T-helper 2 cell treated with Interferon-gamma antibody and Interleukin-4, amounts not matched to agents 5 μg/mL and 100 μg/mL, for 36 hours (primary cell): Measurements from ENCODE around the gene PEX1.
A peak's percentile ranks its signal among the peaks of the same experiment; 100 is the strongest.
"Not testable (repeated sequence)": the region's sequence is repeated elsewhere in the genome, so short reads cannot be mapped to it uniquely, and the experiment has no call there.

Experiments used
- DNase-seq: peaks from one replicate; pipeline ENCODE4 v3.0.0; 2021; ENCODE audit warnings: low spot score
- H3K27ac Mint-ChIP-seq: one replicate; pipeline ENCODE4 v1.8.0; 2021; ENCODE audit warnings: mild to moderate bottlenecking, mixed read lengths
- H3K27me3 Mint-ChIP-seq: one replicate; pipeline ENCODE4 v1.8.0; 2021; ENCODE audit warnings: low read depth, mixed read lengths
- H3K36me3 Mint-ChIP-seq: one replicate; pipeline ENCODE4 v1.8.0; 2021; ENCODE audit warnings: low read depth, mixed read lengths
- H3K4me1 Mint-ChIP-seq: one replicate; pipeline ENCODE4 v1.8.0; 2021; ENCODE audit warnings: low read depth, mixed read lengths
- H3K4me3 Mint-ChIP-seq: one replicate; pipeline ENCODE4 v1.8.0; 2022; ENCODE audit warnings: mild to moderate bottlenecking, moderate library complexity, mixed read lengths
- H3K9me3 Mint-ChIP-seq: one replicate; pipeline ENCODE4 v1.8.0; 2021; ENCODE audit warnings: mixed read lengths

The PEX1 gene

DNA sequence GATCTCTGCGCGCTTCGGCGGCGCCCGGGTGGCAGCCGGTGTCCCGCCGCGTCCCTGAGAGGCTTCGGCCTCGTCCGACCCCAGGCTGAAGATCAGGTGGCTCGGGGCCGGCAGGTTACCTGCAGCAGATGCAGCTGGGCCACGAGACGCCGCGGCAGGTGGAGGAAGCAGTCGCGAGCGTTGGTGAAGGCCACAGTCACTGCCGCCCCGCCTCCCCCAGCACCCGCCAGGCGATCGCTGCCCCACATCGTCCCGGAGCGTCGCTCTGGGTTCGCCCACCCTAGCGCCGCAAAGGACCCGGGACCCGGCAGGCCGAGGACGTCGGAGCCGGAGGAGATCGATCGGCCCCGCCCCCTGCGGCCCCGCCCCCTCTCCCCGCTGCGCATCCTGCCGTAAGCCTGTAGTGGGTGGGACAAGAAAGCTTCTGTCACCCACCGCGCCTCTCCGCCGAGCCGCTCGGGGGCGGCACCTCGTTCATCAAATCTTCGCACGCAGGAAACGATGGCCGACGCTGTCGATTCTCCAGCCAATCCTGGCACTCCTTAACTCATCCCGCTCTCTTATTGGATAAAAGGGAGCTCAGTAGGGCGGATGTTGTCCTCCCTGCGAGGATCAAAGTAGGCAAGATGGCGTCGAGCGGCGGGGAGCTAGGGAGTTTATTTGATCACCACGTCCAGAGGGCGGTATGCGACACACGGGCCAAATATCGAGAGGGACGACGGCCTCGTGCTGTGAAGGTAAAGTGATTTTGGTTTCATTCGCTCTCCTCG, at the start of gene PEX1, which contains the start of gene RBM48:
TSS of gene PEX1 (minus strand) at position 333 of the 770 bp plus-strand sequence. CDS start at position 248, 85 bp downstream.
TSS of gene RBM48 (plus strand) at position 608 of the 770 bp plus-strand sequence. CDS start at position 627, 19 bp downstream.
- H3K27ac Mint-ChIP-seq = peak within 1 kb of the TSS; percentile 97
- peaks cover 24% of the 10 kb centered on the region for H3K4me1 Mint-ChIP-seq
- H3K36me3 Mint-ChIP-seq = peaks cover 28% of the 10 kb centered on the region
- peak; percentile 96 for DNase-seq
- H3K9me3 Mint-ChIP-seq = no peaks in the 10 kb centered on the region
- peak within 1 kb of the TSS; percentile 93 for H3K4me3 Mint-ChIP-seq
- H3K27me3 Mint-ChIP-seq = no peaks in the 10 kb centered on the region

DNA sequence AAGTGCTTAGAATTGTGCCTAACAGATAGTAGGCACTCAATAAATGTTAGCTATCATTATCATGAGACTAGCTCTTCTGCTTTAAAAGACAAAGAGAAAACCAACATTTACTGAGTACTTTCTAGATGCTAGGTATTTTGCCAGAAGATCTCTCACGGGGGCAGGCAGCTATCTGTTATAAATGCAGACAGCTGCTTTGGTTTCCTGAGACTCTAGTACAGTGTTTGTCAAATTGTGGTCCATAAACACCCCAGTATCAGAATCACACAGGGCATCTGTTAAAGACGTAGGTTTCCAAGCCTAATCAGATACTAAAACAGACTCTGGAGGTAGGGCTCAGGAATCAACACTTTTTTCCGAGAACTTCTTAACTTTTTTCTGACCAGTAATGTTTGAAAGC, 48.0 kb upstream of the PEX1 start:
- Mint-ChIP-seq H3K27me3 (no peaks in the 10 kb centered on the region), H3K36me3 (peaks cover 51% of the 10 kb centered on the region), H3K4me1 (peaks cover 3% of the 10 kb centered on the region), H3K27ac (no peak overlapping the region), H3K4me3 (no peak overlapping the region), H3K9me3 (no peaks in the 10 kb centered on the region)
- DNase-seq = no peak

- H3K36me3 Mint-ChIP-seq = peaks cover 45% of the 10 kb centered on the region
- no peaks in the 10 kb centered on the region for H3K27me3 Mint-ChIP-seq
- no peaks in the 10 kb centered on the region for H3K9me3 Mint-ChIP-seq
- H3K4me1 Mint-ChIP-seq = peaks cover 2% of the 10 kb centered on the region
- no peak overlapping the region for H3K27ac Mint-ChIP-seq
- no peak for DNase-seq
- no peak overlapping the region for H3K4me3 Mint-ChIP-seq
Measured at GRCh38 chr7:92569137-92569536, 40.8 kb upstream of the PEX1 start.

DNA sequence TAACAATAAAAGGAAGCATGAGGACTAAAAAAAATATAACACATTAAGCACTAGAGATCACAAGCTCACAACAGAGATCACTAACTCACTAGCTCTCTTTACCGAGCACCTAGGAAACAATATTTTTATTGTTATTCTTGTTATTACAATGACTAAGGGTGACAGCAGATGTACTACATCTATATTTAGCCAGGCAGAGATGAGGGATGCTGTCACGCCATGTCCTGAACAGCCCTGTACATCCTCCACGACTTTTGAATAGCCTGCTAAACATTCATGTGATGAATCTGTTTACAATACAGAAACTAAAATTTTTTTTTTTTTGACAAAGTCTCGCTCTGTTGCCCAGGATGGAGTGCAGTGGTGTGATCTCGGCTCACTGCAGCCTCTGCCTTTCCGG, 39.1 kb upstream of the PEX1 start:
- Mint-ChIP-seq H3K27ac (no peak overlapping the region), H3K36me3 (peaks cover 50% of the 10 kb centered on the region), H3K9me3 (no peaks in the 10 kb centered on the region), H3K27me3 (no peaks in the 10 kb centered on the region), H3K4me1 (no peaks in the 10 kb centered on the region), H3K4me3 (no peak overlapping the region)
- no peak for DNase-seq

DNA sequence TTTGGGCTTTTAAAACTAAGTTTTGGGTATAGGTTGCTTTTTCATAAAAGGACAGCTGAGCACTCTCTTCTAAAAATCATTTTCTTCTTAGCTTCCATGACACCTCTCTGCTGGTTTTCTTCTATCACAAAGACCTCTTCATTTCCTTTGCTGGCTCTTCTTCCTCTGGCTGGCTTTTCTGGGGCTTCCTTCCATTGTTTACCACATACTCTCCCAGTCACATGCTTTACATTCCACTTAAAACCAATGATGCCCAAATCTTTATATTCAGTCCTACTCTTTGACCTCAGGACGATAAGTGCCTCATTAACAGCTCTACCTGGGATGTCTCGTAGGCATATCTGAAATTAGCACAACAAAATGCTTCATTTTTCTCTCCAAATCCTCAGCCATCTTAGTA, 35.0 kb upstream of the PEX1 start:
- Mint-ChIP-seq H3K36me3 (peaks cover 43% of the 10 kb centered on the region), H3K27me3 (no peaks in the 10 kb centered on the region), H3K27ac (no peak overlapping the region), H3K4me3 (no peak overlapping the region), H3K9me3 (no peaks in the 10 kb centered on the region), H3K4me1 (no peaks in the 10 kb centered on the region)
- no peak for DNase-seq

DNA sequence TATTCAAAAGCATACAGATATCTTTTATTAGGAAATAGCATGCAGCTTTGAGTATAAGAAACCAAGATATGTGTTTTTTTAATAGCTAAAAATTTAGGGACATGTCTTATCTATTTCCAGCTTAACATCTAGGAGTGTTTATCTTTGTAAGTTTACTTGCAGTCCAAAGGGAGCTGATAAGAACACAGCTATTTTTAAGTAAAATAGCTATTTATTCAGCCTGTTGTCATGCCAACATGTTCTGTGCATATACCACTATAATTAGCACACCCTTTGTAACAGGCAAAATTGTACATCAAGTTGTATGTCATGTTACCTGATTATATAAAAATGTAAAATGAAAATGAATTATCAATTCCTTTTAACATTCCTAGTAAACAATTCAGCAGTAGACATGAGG, 32.3 kb upstream of the PEX1 start:
- Mint-ChIP-seq H3K4me3 (no peak overlapping the region), H3K27me3 (no peaks in the 10 kb centered on the region), H3K27ac (no peak overlapping the region), H3K36me3 (peaks cover 28% of the 10 kb centered on the region), H3K9me3 (no peaks in the 10 kb centered on the region), H3K4me1 (no peaks in the 10 kb centered on the region)
- DNase-seq = no peak

DNA sequence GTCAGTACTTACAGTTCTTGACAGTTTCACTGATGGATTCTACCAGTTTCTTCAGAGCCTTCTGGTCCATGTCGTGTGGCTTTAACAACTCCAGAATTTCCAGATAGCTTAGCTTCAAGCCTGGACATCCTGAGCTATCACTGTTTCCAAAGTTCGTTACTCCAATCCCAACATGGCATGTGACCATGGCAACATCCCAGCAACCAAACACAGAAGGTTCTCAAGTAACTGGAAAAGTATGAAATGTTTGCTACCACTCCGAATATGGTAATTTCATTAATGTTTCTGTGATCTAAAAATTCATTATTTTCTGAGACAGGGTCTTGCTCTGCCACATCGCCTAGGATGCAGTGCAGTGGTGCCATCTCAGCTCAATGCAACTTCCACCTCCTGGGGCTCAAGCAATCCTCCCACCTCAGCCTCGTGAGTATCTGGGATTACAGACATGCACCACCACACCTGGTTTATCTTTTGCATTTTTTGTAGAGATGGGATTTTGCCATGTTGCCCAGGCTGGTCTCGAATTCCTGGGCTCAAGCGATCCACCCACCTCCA, 29.6 kb upstream of the PEX1 start:
- H3K36me3 Mint-ChIP-seq = peaks cover 10% of the 10 kb centered on the region
- H3K4me3 Mint-ChIP-seq = no peak overlapping the region
- no peaks in the 10 kb centered on the region for H3K4me1 Mint-ChIP-seq
- H3K9me3 Mint-ChIP-seq = no peaks in the 10 kb centered on the region
- no peak for DNase-seq
- no peaks in the 10 kb centered on the region for H3K27me3 Mint-ChIP-seq
- H3K27ac Mint-ChIP-seq = no peak overlapping the region

GRCh38 chr7:92557249-92557648, 28.9 kb upstream of the PEX1 start:
- Mint-ChIP-seq H3K27me3 (no peaks in the 10 kb centered on the region), H3K27ac (no peak overlapping the region), H3K36me3 (peaks cover 8% of the 10 kb centered on the region), H3K9me3 (no peaks in the 10 kb centered on the region), H3K4me3 (no peak overlapping the region), H3K4me1 (no peaks in the 10 kb centered on the region)
- DNase-seq = no peak

- DNase-seq = no peak
- H3K4me1 Mint-ChIP-seq = no peaks in the 10 kb centered on the region
- H3K27me3 Mint-ChIP-seq = no peaks in the 10 kb centered on the region
- no peaks in the 10 kb centered on the region for H3K9me3 Mint-ChIP-seq
- H3K27ac Mint-ChIP-seq = no peak overlapping the region
- H3K4me3 Mint-ChIP-seq = no peak overlapping the region
- no peaks in the 10 kb centered on the region for H3K36me3 Mint-ChIP-seq
Measured at GRCh38 chr7:92550194-92550593, 21.9 kb upstream of the PEX1 start.

DNA sequence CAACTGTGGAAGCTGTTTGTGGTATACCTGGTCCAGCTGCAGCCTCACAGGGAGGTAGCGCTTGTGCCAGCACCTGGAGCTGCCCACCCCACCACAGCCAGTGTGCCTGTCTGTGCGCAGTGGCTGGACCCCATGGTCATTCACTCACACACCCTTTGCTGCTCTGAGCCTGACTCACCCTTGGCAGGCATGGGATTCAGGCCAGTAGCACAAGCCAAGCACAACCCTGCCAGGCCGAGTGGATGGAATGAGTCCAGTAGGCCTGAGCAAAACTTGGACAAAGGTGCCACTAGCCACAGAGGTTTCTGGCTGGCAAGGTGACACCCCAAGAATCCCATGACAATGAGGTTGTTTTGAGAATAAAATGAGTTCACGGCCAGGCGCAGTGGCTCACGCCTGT, 19.3 kb upstream of the PEX1 start:
- Mint-ChIP-seq H3K27me3 (no peaks in the 10 kb centered on the region), H3K9me3 (no peaks in the 10 kb centered on the region), H3K4me3 (no peak overlapping the region), H3K27ac (no peak overlapping the region), H3K4me1 (no peaks in the 10 kb centered on the region), H3K36me3 (no peaks in the 10 kb centered on the region)
- no peak for DNase-seq

- Mint-ChIP-seq H3K36me3 (no peaks in the 10 kb centered on the region), H3K4me3 (no peak overlapping the region), H3K4me1 (no peaks in the 10 kb centered on the region), H3K9me3 (no peaks in the 10 kb centered on the region), H3K27me3 (no peaks in the 10 kb centered on the region), H3K27ac (no peak overlapping the region)
- no peak for DNase-seq
Measured at GRCh38 chr7:92546856-92547497, 18.7 kb upstream of the PEX1 start.

- not testable (repeated sequence) for H3K9me3 Mint-ChIP-seq, H3K27ac Mint-ChIP-seq, H3K27me3 Mint-ChIP-seq, H3K4me1 Mint-ChIP-seq, H3K36me3 Mint-ChIP-seq, H3K4me3 Mint-ChIP-seq, DNase-seq
Measured at GRCh38 chr7:92545116-92545515, 16.8 kb upstream of the PEX1 start.

- H3K36me3 Mint-ChIP-seq, H3K4me3 Mint-ChIP-seq, H3K9me3 Mint-ChIP-seq, H3K27ac Mint-ChIP-seq, H3K4me1 Mint-ChIP-seq, H3K27me3 Mint-ChIP-seq, DNase-seq: not testable (repeated sequence)
Measured at GRCh38 chr7:92543542-92543941, 15.2 kb upstream of the PEX1 start.

DNA sequence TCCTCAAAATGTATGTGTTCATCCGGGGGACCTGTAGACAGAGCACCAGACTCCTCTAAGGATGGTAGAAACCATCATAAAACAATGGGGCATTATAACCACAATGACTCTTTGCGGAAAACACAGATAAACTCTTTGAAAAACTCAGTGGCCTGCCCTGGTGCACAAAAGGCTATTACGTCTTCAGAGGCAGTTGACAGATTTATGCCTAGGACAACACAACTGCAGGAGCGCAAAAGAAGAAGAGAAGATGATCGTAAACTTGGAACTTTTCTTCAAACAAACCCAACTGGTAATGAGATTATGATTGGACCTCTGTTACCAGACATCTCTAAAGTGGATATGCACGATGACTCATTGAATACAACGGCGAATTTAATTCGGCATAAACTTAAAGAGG, 6.3 kb upstream of the PEX1 start:
- peaks cover 54% of the 10 kb centered on the region for H3K36me3 Mint-ChIP-seq
- no peaks in the 10 kb centered on the region for H3K27me3 Mint-ChIP-seq
- no peak overlapping the region for H3K27ac Mint-ChIP-seq
- no peaks in the 10 kb centered on the region for H3K9me3 Mint-ChIP-seq
- peaks cover 14% of the 10 kb centered on the region for H3K4me1 Mint-ChIP-seq
- no peak overlapping the region for H3K4me3 Mint-ChIP-seq
- DNase-seq = no peak
